NCI-H526 (cell line): ENCODE data around the gene ATP1A1.
A peak's percentile ranks its signal among the peaks of the same experiment; 100 is the strongest.

Experiments used
- DNase-seq, 2 experiments: peaks; one replicate each; lab custom pipeline; 2025; lab: John Stamatoyannopoulos, UW

The ATP1A1 gene

GRCh38 chr1:116372191-116372590, 853 bp upstream of the ATP1A1 start:
- no peak for DNase-seq

GRCh38 chr1:116373431-116374352, 648 bp downstream of the ATP1A1 start:
- DNase-seq = peak; percentile 32 to 61

GRCh38 chr1:116374353-116375147, 1.5 kb downstream of the ATP1A1 start:
- DNase-seq = peak in 1 of 2 experiments; percentile 57

- DNase-seq = peak; percentile 40 to 62
These were observed 2.3 kb downstream of the ATP1A1 start for GRCh38 chr1:116375148-116375886.

GRCh38 chr1:116375887-116376728, 3.1 kb downstream of the ATP1A1 start:
- DNase-seq = peak; percentile 25 to 74

GRCh38 chr1:116376729-116377086, 3.7 kb downstream of the ATP1A1 start:
- no peak for DNase-seq

GRCh38 chr1:116377541-116378529, 4.8 kb downstream of the ATP1A1 start:
- DNase-seq = peak; percentile 37 to 52

GRCh38 chr1:116379057-116379630, 6.1 kb downstream of the ATP1A1 start:
- DNase-seq = peak in 1 of 2 experiments; percentile 40

- DNase-seq = no peak
These were observed 6.8 kb downstream of the ATP1A1 start for GRCh38 chr1:116379674-116380498.

- no peak for DNase-seq
These were observed 7.6 kb downstream of the ATP1A1 start for GRCh38 chr1:116380499-116381242.

GRCh38 chr1:116382321-116382720, 9.3 kb downstream of the ATP1A1 start:
- DNase-seq = no peak

GRCh38 chr1:116382857-116383483, 9.9 kb downstream of the ATP1A1 start:
- DNase-seq = no peak

- no peak for DNase-seq
These were observed 13.0 kb downstream of the ATP1A1 start for GRCh38 chr1:116386042-116386441.

GRCh38 chr1:116387551-116387950, 14.5 kb downstream of the ATP1A1 start:
- DNase-seq = no peak

GRCh38 chr1:116388122-116388521, 15.1 kb downstream of the ATP1A1 start:
- DNase-seq = no peak

GRCh38 chr1:116389013-116389412, 16.0 kb downstream of the ATP1A1 start:
- DNase-seq = no peak

- no peak for DNase-seq
These were observed 16.6 kb downstream of the ATP1A1 start for GRCh38 chr1:116389686-116390085.

GRCh38 chr1:116390195-116390594, 17.2 kb downstream of the ATP1A1 start:
- DNase-seq = no peak
